PFSK-1 (cell line): Measurements from ENCODE around the gene ADPGK.

ENCODE experiments used
- FOXP2 ChIP-seq: optimal IDR thresholded peaks from 2 replicates; pipeline ENCODE3; 2011; ENCODE audit warnings: borderline replicate concordance, control low read depth, inconsistent platforms; ENCODE audit not compliant: insufficient read depth; ENCODE audit errors: extremely low read length, extremely low read depth
- POLR2AphosphoS5 ChIP-seq: IDR thresholded peaks from 2 replicates; pipeline ENCODE4 v1.6.1; 2012; ENCODE audit warnings: low read depth, mild to moderate bottlenecking, control low read depth, low read length, moderate library complexity
- REST ChIP-seq, 2 experiments: IDR thresholded peaks; 2 replicates each; pipeline versions ENCODE4 v1.6.1 to v1.8.0; 2011 to 2012; ENCODE audit warnings: low read depth in 2 of 2, low read length in 2 of 2, control low read depth in 1 of 2, inconsistent platforms in 1 of 2, mild to moderate bottlenecking in 1 of 2, moderate library complexity in 1 of 2; ENCODE audit not compliant: insufficient read depth in 1 of 2
- TAF1 ChIP-seq: IDR thresholded peaks from 2 replicates; pipeline ENCODE4 v1.6.1; 2012; ENCODE audit warnings: low read length, control low read depth, borderline replicate concordance; ENCODE audit not compliant: insufficient read depth

GRCh38 chr15:72826611-72827010 lies 43.1 kb upstream of the ADPGK start:
- TF ChIP-seq POLR2AphosphoS5 (no peak), REST (IDR thresholded peaks at IDR 0.05; ENCODE audit: insufficient read depth in 1 of 2, low read depth in 2 of 2, low read length in 2 of 2) (no peak), TAF1 (no peak), FOXP2 (no peak)
